ENCODE measurements around the gene SGCA. TPM values are rescaled to one million over a fixed set of nuclear protein-coding genes. Genes with fewer than 3 reads are reported as not detected.

The SGCA gene
- total RNA-seq, 1 donor from 2014 or later = 78.5 TPM

DNA sequence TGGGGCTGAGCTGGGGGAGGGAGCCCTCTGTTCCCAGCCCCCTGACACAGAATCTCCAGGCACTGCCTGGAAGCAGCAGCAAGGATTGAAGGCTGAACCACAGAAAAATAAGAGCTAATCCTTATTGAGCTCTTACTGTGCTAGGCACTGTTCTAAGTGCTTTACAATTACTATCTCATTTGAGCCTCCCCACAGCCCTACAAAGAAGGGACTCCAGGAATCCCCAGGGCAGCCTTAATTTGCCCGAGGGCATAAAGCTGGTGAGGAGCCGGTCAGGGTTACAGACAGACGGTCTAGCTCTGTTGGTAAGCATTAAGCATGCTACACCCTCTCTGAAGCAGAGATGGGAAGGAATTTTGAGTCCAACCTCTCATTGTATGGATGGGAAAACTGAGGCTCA lies 42.9 kb upstream of the SGCA start:
- TF ChIP-seq, protein P1, sequence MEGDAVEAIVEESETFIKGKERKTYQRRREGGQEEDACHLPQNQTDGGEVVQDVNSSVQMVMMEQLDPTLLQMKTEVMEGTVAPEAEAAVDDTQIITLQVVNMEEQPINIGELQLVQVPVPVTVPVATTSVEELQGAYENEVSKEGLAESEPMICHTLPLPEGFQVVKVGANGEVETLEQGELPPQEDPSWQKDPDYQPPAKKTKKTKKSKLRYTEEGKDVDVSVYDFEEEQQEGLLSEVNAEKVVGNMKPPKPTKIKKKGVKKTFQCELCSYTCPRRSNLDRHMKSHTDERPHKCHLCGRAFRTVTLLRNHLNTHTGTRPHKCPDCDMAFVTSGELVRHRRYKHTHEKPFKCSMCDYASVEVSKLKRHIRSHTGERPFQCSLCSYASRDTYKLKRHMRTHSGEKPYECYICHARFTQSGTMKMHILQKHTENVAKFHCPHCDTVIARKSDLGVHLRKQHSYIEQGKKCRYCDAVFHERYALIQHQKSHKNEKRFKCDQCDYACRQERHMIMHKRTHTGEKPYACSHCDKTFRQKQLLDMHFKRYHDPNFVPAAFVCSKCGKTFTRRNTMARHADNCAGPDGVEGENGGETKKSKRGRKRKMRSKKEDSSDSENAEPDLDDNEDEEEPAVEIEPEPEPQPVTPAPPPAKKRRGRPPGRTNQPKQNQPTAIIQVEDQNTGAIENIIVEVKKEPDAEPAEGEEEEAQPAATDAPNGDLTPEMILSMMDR (IDR thresholded peaks at IDR 0.05) = no peak
- DNase-seq (ENCODE audit: low spot score in 2 of 2) = no peak
- Histone ChIP-seq H3K27me3 (no peaks in the 10 kb centered on the region), H3K27ac (no peak overlapping the region), H3K4me1 (no peaks in the 10 kb centered on the region), H3K4me3 (no peak overlapping the region), H3K36me3 (no peaks in the 10 kb centered on the region), H3K9me3 (no peaks in the 10 kb centered on the region)
- intact Hi-C loops (cut with DNase I) = no loop called here

DNA sequence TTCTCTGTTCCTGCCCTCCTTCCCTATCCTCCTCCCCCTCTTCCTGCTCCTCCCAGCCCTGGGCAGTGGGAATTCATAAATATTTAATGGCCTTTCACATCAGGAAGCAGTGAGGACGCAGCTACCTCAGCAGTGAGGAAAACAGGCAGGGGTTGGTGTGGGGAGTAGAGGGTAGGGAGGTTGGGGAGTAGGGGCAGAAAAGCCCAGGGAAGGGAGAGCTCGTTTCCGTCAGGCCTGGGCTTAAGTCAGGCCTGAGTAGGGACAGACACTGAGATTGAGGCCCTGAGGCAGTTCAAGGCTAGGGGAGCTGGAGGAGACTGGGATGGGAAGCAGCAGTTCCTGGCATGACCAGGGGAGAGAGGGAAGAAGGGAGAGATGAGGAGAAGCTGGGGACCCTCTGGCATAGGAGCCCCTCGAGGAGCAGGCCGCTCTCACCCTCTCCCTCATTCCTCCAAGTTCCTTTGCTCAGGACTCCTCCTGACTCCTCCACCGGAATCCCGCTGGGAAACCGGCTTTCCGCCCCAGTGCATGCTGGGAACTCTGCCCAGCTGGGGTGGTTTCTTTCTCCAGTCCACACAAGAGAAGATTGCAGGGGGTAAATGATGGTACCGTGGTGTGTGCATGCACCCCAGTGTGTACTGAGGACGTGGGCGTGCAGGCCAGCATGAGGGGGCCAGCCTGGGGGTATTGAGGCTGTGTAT lies 42.0 kb upstream of the SGCA start:
- Histone ChIP-seq H3K27ac (no peak overlapping the region), H3K36me3 (no peaks in the 10 kb centered on the region), H3K27me3 (no peaks in the 10 kb centered on the region), H3K4me1 (peaks cover 3 to 4% of the 10 kb centered on the region in 2 donors), H3K4me3 (no peak overlapping the region), H3K9me3 (no peaks in the 10 kb centered on the region)
- intact Hi-C loops (cut with DNase I) = no loop called here
- no peak for DNase-seq (ENCODE audit: low spot score in 2 of 2)
- TF ChIP-seq, protein P1 (IDR thresholded peaks at IDR 0.05) = no peak

DNA sequence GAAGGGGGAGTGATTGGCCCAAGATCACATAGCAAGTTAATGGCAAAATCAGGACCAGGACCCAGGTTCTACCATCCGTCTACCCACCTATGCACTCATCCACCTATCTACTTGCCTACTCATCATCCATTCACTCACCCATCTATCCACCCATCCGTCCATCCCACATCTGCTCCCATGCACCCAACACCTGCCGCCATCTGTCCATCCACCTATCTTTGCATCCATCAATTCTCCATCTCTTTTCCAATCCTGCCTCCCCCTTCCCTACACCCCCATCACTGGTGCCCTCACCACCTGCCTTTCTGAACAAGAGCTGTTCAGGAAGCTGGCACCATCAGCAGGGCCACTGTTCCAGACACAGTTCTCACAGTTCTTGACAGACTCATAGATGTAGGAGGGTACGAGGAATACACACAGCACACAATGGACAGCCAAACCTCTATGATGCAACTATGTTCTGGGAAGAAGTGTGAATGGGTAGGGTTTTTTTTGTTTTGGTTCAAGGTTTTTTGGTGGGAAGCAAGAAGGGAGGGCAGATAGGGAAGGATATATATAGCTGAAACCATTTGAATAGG lies 40.3 kb upstream of the SGCA start:
- Histone ChIP-seq H3K4me3 (no peak overlapping the region), H3K27me3 (no peaks in the 10 kb centered on the region), H3K27ac (no peak overlapping the region), H3K4me1 (peaks cover 14 to 16% of the 10 kb centered on the region in 2 donors), H3K9me3 (no peaks in the 10 kb centered on the region), H3K36me3 (no peaks in the 10 kb centered on the region)
- intact Hi-C loops (cut with DNase I) = no loop called here
- no peak for DNase-seq (ENCODE audit: low spot score in 2 of 2)
- TF ChIP-seq, protein P1 (IDR thresholded peaks at IDR 0.05) = no peak

DNA sequence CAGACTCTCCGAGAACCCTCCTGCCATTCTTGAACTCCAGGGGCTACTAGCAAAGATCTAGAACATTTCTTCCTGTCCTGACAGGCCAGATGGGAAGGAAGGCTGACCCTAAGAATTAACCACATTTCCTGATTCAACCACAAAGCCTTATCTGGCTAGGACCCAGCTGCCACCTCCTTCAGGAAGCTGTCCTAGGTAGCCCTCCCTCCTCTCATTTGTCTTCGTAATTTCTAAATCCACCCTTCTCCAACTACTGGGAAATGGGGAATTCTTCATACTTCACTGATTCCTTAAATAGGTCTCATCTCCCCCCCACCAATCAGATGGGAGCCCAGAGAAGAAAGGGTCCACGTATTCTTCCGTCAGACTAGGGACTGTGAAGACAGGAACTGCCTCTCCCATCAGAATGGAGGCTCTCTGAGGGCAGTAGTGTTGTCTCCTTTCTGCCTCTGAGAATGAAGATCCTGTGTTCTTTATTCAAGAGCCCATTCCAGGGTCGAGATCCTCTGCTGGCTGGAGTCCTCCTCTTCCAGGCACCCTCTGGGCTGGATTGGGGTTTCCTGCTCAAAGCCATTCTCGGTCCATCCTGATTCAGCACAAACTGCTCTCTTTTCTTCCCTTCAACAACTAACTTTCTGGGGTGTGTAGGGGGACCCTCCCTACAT lies 38.0 kb upstream of the SGCA start:
- Histone ChIP-seq H3K4me3 (no peak overlapping the region), H3K27ac (no peak overlapping the region), H3K36me3 (no peaks in the 10 kb centered on the region), H3K4me1 (peaks cover 24 to 36% of the 10 kb centered on the region in 2 donors), H3K9me3 (no peaks in the 10 kb centered on the region), H3K27me3 (no peaks in the 10 kb centered on the region)
- TF ChIP-seq, protein P1 (IDR thresholded peaks at IDR 0.05) = no peak
- no peak for DNase-seq (ENCODE audit: low spot score in 2 of 2)
- intact Hi-C loops (cut with DNase I) = no loop called here

DNA sequence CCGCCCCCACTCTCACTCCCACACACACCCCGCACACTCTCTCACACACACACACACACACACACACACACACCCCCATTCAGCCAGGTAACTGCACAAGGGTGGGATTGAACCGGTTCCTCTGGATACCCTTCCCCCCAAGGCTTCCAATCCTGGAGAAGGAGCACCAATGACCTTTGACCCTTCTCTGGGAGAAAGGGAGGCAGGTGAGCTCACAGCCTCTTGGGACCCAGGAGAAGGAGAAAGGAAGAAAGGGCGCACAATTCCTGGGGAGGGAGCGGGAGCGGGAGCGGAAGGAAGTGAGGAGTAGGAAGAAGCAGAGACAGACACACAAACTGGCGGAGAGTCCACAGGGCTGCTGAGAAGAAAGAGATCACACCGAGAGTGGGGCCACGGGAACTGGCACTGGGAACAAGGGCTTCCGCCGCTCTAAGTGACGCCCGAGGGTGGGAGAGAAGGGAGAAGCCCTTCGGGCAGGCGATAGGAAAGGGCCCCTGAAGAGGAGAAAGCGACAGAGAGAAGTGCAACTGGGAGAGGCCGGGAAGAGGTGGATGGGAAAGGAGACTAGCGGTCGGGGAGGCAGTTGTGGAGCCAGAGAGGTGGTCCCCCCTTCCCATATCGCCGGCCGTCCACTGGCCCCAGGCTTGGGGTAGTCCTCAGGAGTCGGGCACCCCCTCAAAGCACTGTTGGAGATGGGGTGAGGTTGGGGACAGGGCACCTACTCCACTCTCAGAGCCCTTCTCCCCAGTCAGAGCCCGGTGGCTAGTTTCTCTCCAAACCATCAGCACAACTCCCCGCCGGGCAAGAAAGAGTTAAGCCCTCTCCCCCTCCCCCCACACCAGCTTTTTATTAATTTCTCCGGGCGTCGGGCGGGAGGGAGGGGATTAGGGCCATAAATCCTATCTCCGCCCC lies 37.1 kb upstream of the SGCA start:
- Histone ChIP-seq H3K27me3 (no peaks in the 10 kb centered on the region), H3K4me3 (peak overlapping the region; percentile 54 to 89), H3K9me3 (no peaks in the 10 kb centered on the region), H3K36me3 (no peaks in the 10 kb centered on the region), H3K4me1 (peaks cover 33 to 43% of the 10 kb centered on the region in 2 donors), H3K27ac (peak overlapping the region; percentile 2 to 16)
- intact Hi-C loops (cut with DNase I) = no loop called here
- TF ChIP-seq, protein P1 (IDR thresholded peaks at IDR 0.05) = no peak
- DNase-seq (ENCODE audit: low spot score in 2 of 2) = no peak
